ENCODE measurements around the gene FOXL2NB. TPM values are rescaled to one million over a fixed set of nuclear protein-coding genes. Genes with fewer than 3 reads are reported as not detected.

FOXL2NB gene
- total and polyA plus RNA-seq, 2 donors from 2014 or later = not detected

DNA sequence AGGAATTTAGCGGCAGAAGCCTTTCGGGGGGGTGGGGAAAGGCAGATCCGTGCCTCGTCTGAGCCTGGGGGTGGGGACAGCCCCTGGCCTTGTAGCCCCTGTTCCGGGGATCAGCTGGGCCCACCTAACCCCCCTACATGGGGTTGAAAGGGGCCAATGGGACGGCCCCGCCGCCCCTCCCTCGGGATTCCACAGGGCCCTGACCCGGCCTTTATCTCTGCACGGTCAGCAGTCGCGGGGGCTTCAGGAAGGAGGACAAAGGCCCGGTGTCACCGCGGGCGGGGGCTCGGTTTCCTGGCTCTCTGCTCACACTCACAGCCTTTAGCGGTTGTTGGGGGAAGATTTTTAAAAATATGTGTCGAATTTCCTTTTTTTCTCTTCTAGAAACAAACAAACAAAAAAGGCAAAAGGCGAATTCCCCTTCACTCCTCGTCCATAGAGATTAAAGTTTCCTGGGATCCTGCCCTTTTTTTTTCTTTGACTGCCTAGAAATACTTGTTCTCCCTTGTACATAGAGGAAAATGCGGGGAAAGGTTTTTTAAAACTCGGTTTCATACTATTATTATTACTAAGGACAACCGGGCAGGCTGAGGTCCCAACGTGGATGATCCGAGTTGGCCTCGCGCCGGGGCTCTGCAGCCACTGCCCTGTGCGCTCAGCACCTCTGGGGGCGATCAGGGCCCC is 8.0 kb upstream of the FOXL2NB start:
- intact Hi-C loops (cut with DNase I) = loop anchor here (10.0 kb wide), 1 partner anchor 386 kb away; no protein-coding TSS in a partner anchor
- Histone ChIP-seq H3K9ac (ENCODE audit: low read length in 3 of 3) (no peak overlapping the region), H3K4me3 (ENCODE audit: low read length in 3 of 3) (no peak overlapping the region), H3K27ac (ENCODE audit: low read depth in 2 of 2, low read length in 2 of 2) (no peak overlapping the region), H3K36me3 (ENCODE audit: control insufficient read depth in 2 of 3, insufficient read depth in 3 of 3, low read length in 3 of 3) (no peaks in the 10 kb centered on the region), H3K9me3 (ENCODE audit: control insufficient read depth in 2 of 3, insufficient read depth in 1 of 3, low read length in 3 of 3) (no peaks in the 10 kb centered on the region), H3K4me1 (ENCODE audit: control insufficient read depth in 2 of 3, insufficient read depth in 2 of 3, low read depth in 1 of 3, low read length in 3 of 3) (peaks cover 0 to 21% (median 0%) of the 10 kb centered on the region in 3 donors), H3K27me3 (ENCODE audit: control insufficient read depth, insufficient read depth, low read length) (peaks cover 73% of the 10 kb centered on the region)
- TF ChIP-seq, protein P1, sequence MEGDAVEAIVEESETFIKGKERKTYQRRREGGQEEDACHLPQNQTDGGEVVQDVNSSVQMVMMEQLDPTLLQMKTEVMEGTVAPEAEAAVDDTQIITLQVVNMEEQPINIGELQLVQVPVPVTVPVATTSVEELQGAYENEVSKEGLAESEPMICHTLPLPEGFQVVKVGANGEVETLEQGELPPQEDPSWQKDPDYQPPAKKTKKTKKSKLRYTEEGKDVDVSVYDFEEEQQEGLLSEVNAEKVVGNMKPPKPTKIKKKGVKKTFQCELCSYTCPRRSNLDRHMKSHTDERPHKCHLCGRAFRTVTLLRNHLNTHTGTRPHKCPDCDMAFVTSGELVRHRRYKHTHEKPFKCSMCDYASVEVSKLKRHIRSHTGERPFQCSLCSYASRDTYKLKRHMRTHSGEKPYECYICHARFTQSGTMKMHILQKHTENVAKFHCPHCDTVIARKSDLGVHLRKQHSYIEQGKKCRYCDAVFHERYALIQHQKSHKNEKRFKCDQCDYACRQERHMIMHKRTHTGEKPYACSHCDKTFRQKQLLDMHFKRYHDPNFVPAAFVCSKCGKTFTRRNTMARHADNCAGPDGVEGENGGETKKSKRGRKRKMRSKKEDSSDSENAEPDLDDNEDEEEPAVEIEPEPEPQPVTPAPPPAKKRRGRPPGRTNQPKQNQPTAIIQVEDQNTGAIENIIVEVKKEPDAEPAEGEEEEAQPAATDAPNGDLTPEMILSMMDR (IDR thresholded peaks at IDR 0.05; ENCODE audit: borderline replicate concordance, extremely low read depth, insufficient read depth) = no peak
- DNase-seq (no peak), FAIRE-seq (no peak)

DNA sequence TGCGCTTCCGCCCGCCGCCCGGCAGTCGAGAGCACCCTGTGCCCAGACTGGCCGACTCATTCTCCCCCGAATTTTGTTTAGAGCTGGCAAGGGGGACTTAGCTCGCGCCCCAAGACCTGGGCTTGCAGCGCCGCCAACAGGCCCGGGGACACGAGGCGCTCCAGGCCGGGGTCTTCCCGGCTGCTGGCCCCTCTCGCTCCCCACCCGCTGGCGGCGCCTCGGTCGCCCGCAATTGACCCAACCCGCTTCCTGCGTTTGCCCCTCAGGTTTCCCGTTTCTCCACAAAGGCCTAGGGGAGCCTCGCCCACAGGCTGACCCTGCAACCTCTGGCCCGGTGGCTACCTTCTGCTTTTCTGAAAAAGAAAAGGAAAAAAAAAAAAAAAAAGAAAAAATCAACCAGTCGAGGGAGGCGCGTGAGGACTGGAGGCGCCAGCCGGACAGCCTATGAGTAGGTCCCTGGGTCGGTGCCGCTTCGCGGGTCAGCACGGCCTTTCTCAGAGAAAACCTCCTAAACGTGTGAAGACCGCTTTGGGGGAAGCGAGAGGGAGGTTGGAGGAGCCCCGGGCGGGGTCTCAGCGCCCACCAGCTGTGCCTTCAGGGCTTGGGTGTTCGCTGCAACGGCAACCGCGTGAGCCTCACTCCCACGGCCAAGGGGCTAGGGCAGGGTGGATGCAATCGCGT is 7.3 kb upstream of the FOXL2NB start:
- Histone ChIP-seq H3K9me3 (ENCODE audit: control insufficient read depth in 2 of 3, insufficient read depth in 1 of 3, low read length in 3 of 3) (no peaks in the 10 kb centered on the region), H3K4me3 (ENCODE audit: low read length in 3 of 3) (no peak overlapping the region), H3K27ac (ENCODE audit: low read depth in 2 of 2, low read length in 2 of 2) (no peak overlapping the region), H3K9ac (ENCODE audit: low read length in 3 of 3) (no peak overlapping the region), H3K4me1 (ENCODE audit: control insufficient read depth in 2 of 3, insufficient read depth in 2 of 3, low read depth in 1 of 3, low read length in 3 of 3) (peaks cover 0 to 21% (median 0%) of the 10 kb centered on the region in 3 donors), H3K27me3 (ENCODE audit: control insufficient read depth, insufficient read depth, low read length) (peaks cover 78% of the 10 kb centered on the region), H3K36me3 (ENCODE audit: control insufficient read depth in 2 of 3, insufficient read depth in 3 of 3, low read length in 3 of 3) (no peaks in the 10 kb centered on the region)
- intact Hi-C loops (cut with DNase I) = loop anchor here (10.0 kb wide), 1 partner anchor 385 kb away; no protein-coding TSS in a partner anchor
- FAIRE-seq = no peak
- DNase-seq = peak in 1 of 5 donors; percentile 24
- TF ChIP-seq, protein P1 (IDR thresholded peaks at IDR 0.05; ENCODE audit: borderline replicate concordance, extremely low read depth, insufficient read depth) = no peak

DNA sequence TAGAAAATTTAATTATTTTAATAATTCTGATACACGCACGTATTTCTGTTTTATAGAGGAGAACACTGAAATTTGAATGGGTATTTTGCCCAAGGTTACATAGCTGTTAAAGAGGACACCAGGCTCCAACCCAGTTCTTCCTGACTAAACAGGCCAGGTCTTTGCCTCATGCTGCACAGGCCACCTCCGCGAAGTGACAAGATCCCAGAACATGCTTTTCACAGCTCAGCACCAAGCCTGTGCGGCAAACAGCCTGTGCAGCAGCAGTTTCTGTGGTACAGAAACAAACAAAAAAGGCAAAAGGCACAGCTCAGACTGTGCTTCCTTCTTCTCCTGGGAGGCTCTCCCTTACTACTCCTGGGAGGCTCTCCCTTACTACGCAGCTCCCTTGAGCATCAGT is 6.6 kb upstream of the FOXL2NB start:
- peaks cover 0 to 27% (median 0%) of the 10 kb centered on the region in 3 donors for H3K4me1 ChIP-seq (ENCODE audit: control insufficient read depth in 2 of 3, insufficient read depth in 2 of 3, low read depth in 1 of 3, low read length in 3 of 3)
- no peaks in the 10 kb centered on the region for H3K9me3 ChIP-seq (ENCODE audit: control insufficient read depth in 2 of 3, insufficient read depth in 1 of 3, low read length in 3 of 3)
- intact Hi-C loops (cut with DNase I) = no loop called here
- H3K27ac ChIP-seq (ENCODE audit: low read depth in 2 of 2, low read length in 2 of 2) = no peak overlapping the region
- no peak for FAIRE-seq
- H3K36me3 ChIP-seq (ENCODE audit: control insufficient read depth in 2 of 3, insufficient read depth in 3 of 3, low read length in 3 of 3) = no peaks in the 10 kb centered on the region
- no peak overlapping the region for H3K9ac ChIP-seq (ENCODE audit: low read length in 3 of 3)
- TF ChIP-seq, protein P1 (IDR thresholded peaks at IDR 0.05; ENCODE audit: borderline replicate concordance, extremely low read depth, insufficient read depth) = no peak
- DNase-seq = no peak
- H3K27me3 ChIP-seq (ENCODE audit: control insufficient read depth, insufficient read depth, low read length) = peaks cover 79% of the 10 kb centered on the region
- no peak overlapping the region for H3K4me3 ChIP-seq (ENCODE audit: low read length in 3 of 3)

Data from kidney (tissue), 14 donors.